Glutamatergic neuron (in vitro differentiated cells): ENCODE measurements around the gene KLHL22. TPM values are rescaled to one million over a fixed set of nuclear protein-coding genes. Genes with fewer than 3 reads are reported as not detected.
A peak's percentile ranks its signal among the peaks of the same experiment; 100 is the strongest.
"Not testable (repeated sequence)": the region's sequence is repeated elsewhere in the genome, so short reads cannot be mapped to it uniquely, and the experiment has no call there.

ENCODE experiments used
- DNase-seq: peaks from one replicate; pipeline ENCODE4 v3.0.0; 2022
- H3K27ac Mint-ChIP-seq: one replicate; pipeline ENCODE4 v1.8.0; 2020; ENCODE audit warnings: mild to moderate bottlenecking, mixed read lengths, inconsistent platforms; ENCODE audit not compliant: unreplicated experiment
- H3K27me3 Mint-ChIP-seq: one replicate; pipeline ENCODE4 v1.8.0; 2020; ENCODE audit warnings: mild to moderate bottlenecking, moderate library complexity, mixed read lengths, inconsistent platforms; ENCODE audit not compliant: unreplicated experiment
- H3K36me3 Mint-ChIP-seq: one replicate; pipeline ENCODE4 v1.8.0; 2020; ENCODE audit warnings: mild to moderate bottlenecking, mixed read lengths, inconsistent platforms; ENCODE audit not compliant: unreplicated experiment
- H3K4me1 Mint-ChIP-seq: one replicate; pipeline ENCODE4 v1.8.0; 2020; ENCODE audit warnings: mild to moderate bottlenecking, low read depth, mixed read lengths, inconsistent platforms; ENCODE audit not compliant: unreplicated experiment
- H3K4me3 Mint-ChIP-seq: one replicate; pipeline ENCODE4 v1.8.0; 2020; ENCODE audit warnings: mild to moderate bottlenecking, mixed read lengths, inconsistent platforms; ENCODE audit not compliant: unreplicated experiment
- H3K9me3 Mint-ChIP-seq: one replicate; pipeline ENCODE4 v1.8.0; 2020; ENCODE audit warnings: mild to moderate bottlenecking, moderate library complexity, mixed read lengths, inconsistent platforms; ENCODE audit not compliant: unreplicated experiment
- total RNA-seq: library from RNA; stranded (reverse); fragmentation: NEBNext Ultra II Directional; extraction: Animal tissue kit (Norgen Biotek cat#: 25700); gene quantifications from one replicate; pipeline ENCODE4 v1.2.1, GENCODE V29; 2021; ENCODE audit not compliant: unreplicated experiment
- TF ChIP-seq, protein P1 (sequence below): fragments of 200-600 bp; sonication (generic); IDR thresholded peaks from one replicate; pipeline ENCODE4 v1.5.0; 2021; ENCODE audit not compliant: partially characterized antibody, unreplicated experiment

Gene KLHL22
- total RNA-seq, 1 donor from 2014 or later, result 20.2 TPM

DNA sequence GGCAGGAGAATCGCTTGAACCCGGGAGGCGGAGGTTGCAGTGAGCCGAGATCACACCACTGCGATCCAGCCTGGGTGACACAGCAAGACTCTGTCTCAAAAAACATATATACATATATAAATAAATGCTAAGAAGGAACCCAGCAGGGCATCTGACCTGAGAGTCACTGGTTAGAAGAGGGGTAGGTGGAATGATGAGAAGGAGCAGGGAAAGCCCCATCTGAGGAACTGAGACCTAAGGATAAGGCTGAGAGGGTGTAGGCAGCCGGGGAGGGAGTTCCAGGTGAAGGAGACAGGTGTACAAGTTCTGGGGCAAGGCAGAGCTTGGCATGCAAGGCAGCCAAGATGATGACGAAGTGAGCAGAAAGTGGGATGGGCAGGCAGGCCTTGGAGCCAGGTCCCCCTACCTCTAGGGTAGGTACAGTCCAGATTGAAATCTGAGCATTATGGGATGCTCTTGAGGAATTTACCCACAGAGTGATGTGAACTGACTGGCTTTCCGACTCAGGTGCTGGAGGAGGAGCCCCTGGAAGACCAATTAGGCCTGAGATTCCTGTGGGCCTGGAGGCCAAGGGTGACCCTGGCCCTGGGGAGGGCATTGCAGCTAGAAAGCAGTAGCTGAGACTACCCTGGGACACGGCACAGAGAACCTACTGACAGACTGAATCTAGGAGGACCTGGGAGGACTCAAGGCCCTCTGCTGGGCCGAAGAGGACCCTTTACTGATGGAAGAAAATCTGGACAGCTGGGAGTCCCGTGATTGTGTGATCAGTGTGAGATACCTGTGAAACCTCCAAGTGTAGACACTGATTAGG is 22.8 kb downstream of the KLHL22 start:
- no peak overlapping the region for H3K27ac Mint-ChIP-seq
- peaks cover 12% of the 10 kb centered on the region for H3K4me1 Mint-ChIP-seq
- no peak overlapping the region for H3K4me3 Mint-ChIP-seq
- no peaks in the 10 kb centered on the region for H3K27me3 Mint-ChIP-seq
- no peak for DNase-seq
- TF ChIP-seq, protein P1, sequence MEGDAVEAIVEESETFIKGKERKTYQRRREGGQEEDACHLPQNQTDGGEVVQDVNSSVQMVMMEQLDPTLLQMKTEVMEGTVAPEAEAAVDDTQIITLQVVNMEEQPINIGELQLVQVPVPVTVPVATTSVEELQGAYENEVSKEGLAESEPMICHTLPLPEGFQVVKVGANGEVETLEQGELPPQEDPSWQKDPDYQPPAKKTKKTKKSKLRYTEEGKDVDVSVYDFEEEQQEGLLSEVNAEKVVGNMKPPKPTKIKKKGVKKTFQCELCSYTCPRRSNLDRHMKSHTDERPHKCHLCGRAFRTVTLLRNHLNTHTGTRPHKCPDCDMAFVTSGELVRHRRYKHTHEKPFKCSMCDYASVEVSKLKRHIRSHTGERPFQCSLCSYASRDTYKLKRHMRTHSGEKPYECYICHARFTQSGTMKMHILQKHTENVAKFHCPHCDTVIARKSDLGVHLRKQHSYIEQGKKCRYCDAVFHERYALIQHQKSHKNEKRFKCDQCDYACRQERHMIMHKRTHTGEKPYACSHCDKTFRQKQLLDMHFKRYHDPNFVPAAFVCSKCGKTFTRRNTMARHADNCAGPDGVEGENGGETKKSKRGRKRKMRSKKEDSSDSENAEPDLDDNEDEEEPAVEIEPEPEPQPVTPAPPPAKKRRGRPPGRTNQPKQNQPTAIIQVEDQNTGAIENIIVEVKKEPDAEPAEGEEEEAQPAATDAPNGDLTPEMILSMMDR, result no peak
- H3K36me3 Mint-ChIP-seq, result no peaks in the 10 kb centered on the region
- peaks cover 1% of the 10 kb centered on the region for H3K9me3 Mint-ChIP-seq

DNA sequence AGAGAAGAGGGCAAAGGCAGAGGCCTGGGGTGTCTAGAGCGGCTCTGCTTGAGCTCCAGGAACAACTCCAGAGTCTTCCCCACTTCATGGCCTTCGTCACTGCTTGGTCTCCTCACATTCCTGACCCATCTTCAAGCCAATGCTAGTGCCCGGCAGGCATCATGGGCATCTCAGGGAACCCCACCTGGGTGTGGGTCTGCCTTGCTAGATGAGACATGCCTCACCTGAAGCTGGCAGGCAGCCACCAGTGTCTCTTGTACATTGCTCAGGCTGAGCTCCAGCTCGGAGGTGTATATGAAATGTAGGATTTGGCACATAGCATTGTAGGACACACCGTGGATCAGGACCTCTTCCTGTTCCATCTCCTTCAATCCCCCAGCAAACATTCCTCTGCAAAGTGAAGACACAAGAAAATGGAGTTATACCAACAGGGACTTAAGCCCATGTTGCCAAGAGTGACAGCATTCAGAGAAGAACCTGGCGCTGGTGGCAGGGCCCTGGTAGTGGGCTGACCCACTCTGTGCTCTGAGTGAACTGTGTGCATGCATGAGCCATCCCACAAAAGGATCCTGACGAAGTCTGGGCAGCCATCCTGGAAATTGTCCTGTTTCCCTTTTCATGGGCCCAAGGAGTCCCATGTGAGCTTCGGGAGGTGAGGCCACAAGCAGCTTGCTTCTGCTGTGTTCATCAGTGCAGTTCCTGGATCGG is 24.3 kb downstream of the KLHL22 start:
- no peak overlapping the region for H3K27ac Mint-ChIP-seq
- peaks cover 5% of the 10 kb centered on the region for H3K9me3 Mint-ChIP-seq
- H3K27me3 Mint-ChIP-seq, result peaks cover 2% of the 10 kb centered on the region
- no peak for DNase-seq
- H3K36me3 Mint-ChIP-seq, result no peaks in the 10 kb centered on the region
- H3K4me1 Mint-ChIP-seq, result peaks cover 19% of the 10 kb centered on the region
- TF ChIP-seq, protein P1, result no peak
- no peak overlapping the region for H3K4me3 Mint-ChIP-seq

GRCh38 chr22:20470525-20470924 is 25.1 kb downstream of the KLHL22 start:
- not testable (repeated sequence) for H3K27me3 Mint-ChIP-seq, H3K27ac Mint-ChIP-seq, H3K4me3 Mint-ChIP-seq, DNase-seq, H3K9me3 Mint-ChIP-seq, H3K36me3 Mint-ChIP-seq
- peaks cover 19% of the 10 kb centered on the region for H3K4me1 Mint-ChIP-seq

DNA sequence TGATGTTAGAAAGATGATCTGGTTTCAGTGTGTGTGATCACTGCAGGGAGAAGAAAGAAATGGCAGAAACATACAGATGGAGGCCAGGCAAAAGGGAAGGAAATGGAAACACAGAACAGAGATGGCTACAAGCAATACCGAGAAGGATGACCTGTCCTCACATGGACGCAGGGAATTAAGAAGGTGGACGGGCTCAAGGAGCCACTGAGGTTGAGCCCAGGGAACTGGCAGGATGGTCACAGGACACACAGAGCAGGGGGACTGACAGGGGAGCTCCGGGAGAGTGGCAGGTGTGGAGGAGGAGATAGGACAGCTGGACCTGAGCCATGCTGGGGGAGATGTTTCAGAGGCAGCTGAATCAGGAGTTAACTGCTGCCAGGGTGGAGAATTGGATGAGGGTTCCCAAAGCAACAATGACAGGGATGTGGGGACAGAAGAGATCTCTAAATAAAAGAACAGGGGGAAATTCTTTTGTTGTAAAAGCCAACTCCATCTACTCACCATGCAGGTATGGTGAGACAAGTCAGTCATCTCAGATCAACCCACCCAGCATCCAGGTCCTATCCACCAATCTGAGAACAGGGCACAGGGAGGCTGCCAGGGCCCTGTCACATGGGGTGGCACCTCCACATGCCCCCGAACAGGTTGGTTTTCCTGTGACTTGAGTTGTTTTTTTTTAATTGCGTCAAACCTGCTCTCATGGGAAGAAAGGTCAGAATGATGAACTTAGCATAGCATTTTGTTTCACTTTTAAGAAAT is 26.3 kb downstream of the KLHL22 start:
- H3K4me3 Mint-ChIP-seq, result peak overlapping the region; percentile 30
- H3K27ac Mint-ChIP-seq, result peak overlapping the region; percentile 52

More for the DNA sequence above, 26.3 kb downstream of the KLHL22 start:
- Mint-ChIP-seq H3K27me3 (peaks cover 2% of the 10 kb centered on the region), H3K36me3 (no peaks in the 10 kb centered on the region), H3K9me3 (peaks cover 5% of the 10 kb centered on the region), H3K4me1 (peaks cover 19% of the 10 kb centered on the region)
- TF ChIP-seq, protein P1, result no peak
- DNase-seq, result no peak
